GM12878 (cell line): Measurements from ENCODE around the gene FAM222A.

Experiments used
- CTCF ChIP-seq, 3 experiments: IDR thresholded peaks in 2 of 3; conservative IDR thresholded peaks in 1 of 3; 2 replicates each; pipeline ENCODE4 v1.5.1; 2011; ENCODE audit warnings: low read depth in 3 of 3, low read length in 3 of 3, mild to moderate bottlenecking in 3 of 3, control low read depth in 2 of 3, moderate library complexity in 2 of 3, inconsistent platforms in 1 of 3, mixed read lengths in 1 of 3; ENCODE audit not compliant: control insufficient read depth in 2 of 3, insufficient read depth in 1 of 3; ENCODE audit errors: extremely low read depth in 1 of 3
- EGR1 ChIP-seq, 2 experiments: IDR thresholded peaks; 1 replicate in 1 of 2; 2 replicates in 1 of 2; pipeline ENCODE4 v1.6.1; 2011 to 2012; ENCODE audit warnings: low read depth in 2 of 2, low read length in 2 of 2, borderline replicate concordance in 1 of 2, mild to moderate bottlenecking in 1 of 2, moderate library complexity in 1 of 2

GRCh38 chr12:109677279-109677691 lies 36.3 kb upstream of the FAM222A start:
- TF ChIP-seq EGR1 (IDR thresholded peaks at IDR 0.05; ENCODE audit: borderline replicate concordance in 1 of 2, low read depth in 2 of 2, low read length in 2 of 2) (no peak), CTCF (IDR thresholded peaks at IDR 0.05 in 2 of 3, conservative IDR thresholded peaks at IDR 0.05 in 1 of 3; ENCODE audit: control insufficient read depth in 2 of 3, extremely low read depth in 1 of 3, insufficient read depth in 1 of 3, low read depth in 3 of 3, low read length in 3 of 3) (no peak)
